Rectal smooth muscle tissue (tissue), 1 donor: Measurements from ENCODE around the gene CCDC15.
"Not testable (repeated sequence)": the region's sequence is repeated elsewhere in the genome, so short reads cannot be mapped to it uniquely, and the experiment has no call there.

ENCODE experiments used
- H3K27ac ChIP-seq: one replicate; pipeline ENCODE4 v1.7.0; 2013; ENCODE audit warnings: low read depth, low read length, inconsistent platforms
- H3K27me3 ChIP-seq: one replicate; pipeline ENCODE4 v1.7.0; 2013; ENCODE audit warnings: low read length; ENCODE audit not compliant: control insufficient read depth, insufficient read depth
- H3K36me3 ChIP-seq: one replicate; pipeline ENCODE4 v1.7.0; 2013; ENCODE audit warnings: low read length; ENCODE audit not compliant: control insufficient read depth, insufficient read depth
- H3K4me1 ChIP-seq: one replicate; pipeline ENCODE4 v1.7.0; 2013; ENCODE audit warnings: low read length; ENCODE audit not compliant: control insufficient read depth, insufficient read depth
- H3K4me3 ChIP-seq: one replicate; pipeline ENCODE4 v1.7.0; 2013; ENCODE audit warnings: low read length
- H3K9ac ChIP-seq: one replicate; pipeline ENCODE4 v1.7.0; 2013; ENCODE audit warnings: low read length

Gene CCDC15

DNA sequence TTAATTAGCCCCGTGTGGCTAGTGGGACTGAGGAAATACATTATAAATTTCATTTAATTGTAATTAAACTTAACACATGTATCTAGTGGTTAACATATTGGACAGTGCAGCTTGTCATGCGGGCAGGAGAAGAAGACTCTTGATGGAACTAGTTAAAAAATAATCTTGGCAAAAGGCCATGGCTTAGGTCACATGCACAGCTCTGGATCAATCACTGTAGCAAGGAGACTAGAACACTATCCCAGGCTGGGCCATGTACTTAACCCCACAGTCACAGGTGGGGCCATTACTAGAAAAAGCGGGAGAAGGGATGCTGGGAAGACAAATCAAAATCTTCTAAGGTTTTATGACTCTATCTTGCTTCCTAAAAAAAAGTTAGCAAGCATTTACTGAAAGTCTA is 9.4 kb upstream of the CCDC15 start:
- H3K27me3 ChIP-seq, result no peaks in the 10 kb centered on the region
- no peaks in the 10 kb centered on the region for H3K4me1 ChIP-seq
- H3K36me3 ChIP-seq, result no peaks in the 10 kb centered on the region
- no peak overlapping the region for H3K9ac ChIP-seq
- H3K27ac ChIP-seq, result no peak overlapping the region
- no peak overlapping the region for H3K4me3 ChIP-seq

DNA sequence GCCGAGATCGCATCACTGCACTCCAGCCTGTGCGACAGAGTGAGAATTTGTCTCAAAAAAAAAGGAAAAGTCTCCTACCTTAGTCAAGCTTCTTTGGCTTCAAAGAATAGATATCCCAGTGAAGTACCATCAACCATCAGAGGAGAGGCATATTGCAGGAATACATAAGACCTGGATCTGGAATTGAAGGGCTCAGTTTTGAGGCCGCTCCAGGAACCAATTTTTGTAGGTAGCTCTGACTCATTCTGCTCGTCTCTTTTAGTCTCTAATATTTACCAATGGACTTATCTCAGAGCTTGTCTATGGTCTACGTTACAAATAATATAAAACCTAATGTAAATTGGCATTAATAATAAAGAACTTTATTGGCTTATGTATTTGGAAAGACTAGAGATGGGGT is 8.2 kb upstream of the CCDC15 start:
- H3K9ac ChIP-seq, result no peak overlapping the region
- H3K27ac ChIP-seq, result no peak overlapping the region
- H3K27me3 ChIP-seq, result no peaks in the 10 kb centered on the region
- no peaks in the 10 kb centered on the region for H3K36me3 ChIP-seq
- H3K4me1 ChIP-seq, result no peaks in the 10 kb centered on the region
- H3K4me3 ChIP-seq, result no peak overlapping the region

DNA sequence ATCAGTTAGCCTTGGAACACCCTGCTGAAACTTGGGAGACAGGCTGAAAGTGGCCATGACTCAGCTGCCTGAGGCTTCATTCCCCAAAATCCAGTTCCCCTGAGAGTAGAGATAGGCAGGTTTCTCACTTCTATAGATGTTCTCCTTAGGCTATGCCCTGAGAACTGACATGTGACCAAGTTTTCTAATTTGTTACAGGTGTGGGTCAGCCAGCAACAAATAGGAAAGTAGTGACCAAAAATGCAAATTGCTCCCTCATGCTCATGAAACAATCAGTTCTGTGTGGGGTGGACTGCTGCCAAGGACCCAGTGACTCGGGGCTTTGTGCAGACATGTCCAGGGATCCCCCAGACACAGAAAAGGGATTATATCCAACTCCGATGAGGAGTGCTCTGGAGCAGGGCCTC is 7.3 kb upstream of the CCDC15 start:
- H3K9ac ChIP-seq, result no peak overlapping the region
- H3K27ac ChIP-seq, result no peak overlapping the region
- H3K27me3 ChIP-seq, result no peaks in the 10 kb centered on the region
- H3K4me1 ChIP-seq, result no peaks in the 10 kb centered on the region
- no peaks in the 10 kb centered on the region for H3K36me3 ChIP-seq
- H3K4me3 ChIP-seq, result no peak overlapping the region

DNA sequence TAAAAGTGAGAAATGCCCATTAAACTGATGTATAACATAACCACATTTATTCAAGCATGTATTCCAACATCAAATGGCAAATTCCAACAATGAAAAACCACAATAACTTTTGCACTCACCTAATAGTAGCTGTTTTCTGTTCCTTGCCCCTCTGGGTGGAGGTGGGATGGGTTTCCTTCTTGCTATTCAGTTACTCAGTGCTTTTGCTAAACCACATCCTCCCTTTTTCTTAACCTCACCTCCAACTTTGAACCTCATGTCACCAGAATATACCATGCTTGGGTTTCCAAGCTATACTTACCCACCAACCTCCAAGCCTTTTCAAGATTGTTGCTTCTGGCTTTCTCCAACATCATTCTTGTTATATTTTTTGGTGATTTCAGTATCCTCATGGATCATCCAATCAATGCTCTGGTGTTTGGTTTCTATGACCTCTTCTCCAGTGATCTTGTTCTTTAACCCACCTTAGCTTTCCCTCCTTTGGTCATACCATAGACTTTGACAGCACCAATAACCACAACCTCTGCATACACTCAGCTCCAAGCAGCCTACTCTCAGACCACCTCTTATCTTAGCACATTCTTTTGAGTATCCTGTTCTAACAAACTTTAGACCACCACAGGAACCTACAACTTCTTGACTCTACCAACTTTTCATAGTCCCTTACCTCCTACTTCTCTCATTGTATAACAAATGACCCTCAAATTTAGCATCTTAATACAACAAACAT is 3.2 kb upstream of the CCDC15 start:
- Histone ChIP-seq H3K36me3 (no peaks in the 10 kb centered on the region), H3K4me3 (no peak overlapping the region), H3K27ac (no peak overlapping the region), H3K9ac (no peak overlapping the region), H3K4me1 (peaks cover 8% of the 10 kb centered on the region), H3K27me3 (no peaks in the 10 kb centered on the region)

DNA sequence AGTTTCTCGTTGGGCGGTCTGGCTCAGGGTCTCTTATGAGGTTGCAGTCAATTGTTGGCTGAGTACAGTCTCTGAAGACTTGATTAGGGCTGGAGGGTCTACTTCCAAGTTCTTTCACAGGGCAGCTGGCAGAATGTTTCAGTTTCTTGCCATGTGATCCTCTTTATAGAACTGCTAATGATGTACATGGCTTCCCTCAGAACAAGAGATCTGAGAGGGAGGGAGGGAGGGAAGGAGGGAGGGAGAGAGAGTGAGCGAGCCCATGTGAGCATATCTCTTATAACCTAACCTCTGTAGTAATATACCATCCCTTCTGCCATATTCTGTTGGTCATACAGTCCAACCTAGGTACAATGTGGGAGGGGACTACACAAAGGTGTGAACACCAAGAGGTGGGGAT is 2.7 kb upstream of the CCDC15 start:
- Histone ChIP-seq H3K9ac (no peak overlapping the region), H3K27ac (no peak overlapping the region), H3K36me3 (no peaks in the 10 kb centered on the region), H3K4me3 (no peak overlapping the region), H3K4me1 (peaks cover 8% of the 10 kb centered on the region), H3K27me3 (no peaks in the 10 kb centered on the region)

DNA sequence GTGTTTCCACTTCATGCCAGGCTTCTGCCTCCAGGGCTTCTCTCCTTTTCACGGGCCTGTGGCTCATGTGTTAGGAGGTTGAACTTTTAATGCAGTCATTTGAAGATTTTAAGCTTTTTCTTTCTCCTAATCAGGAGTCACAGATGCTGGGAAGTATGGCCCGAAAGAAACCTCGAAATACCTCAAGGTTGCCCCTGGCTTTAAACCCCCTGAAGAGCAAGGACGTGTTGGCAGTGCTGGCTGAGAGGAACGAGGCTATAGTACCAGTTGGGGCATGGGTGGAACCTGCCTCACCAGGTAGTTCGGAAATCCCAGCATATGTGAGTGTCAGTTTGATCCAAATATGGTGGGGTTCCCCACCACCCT is 571 bp downstream of the CCDC15 start:
- Histone ChIP-seq H3K4me1 (peaks cover 8% of the 10 kb centered on the region), H3K27me3 (no peaks in the 10 kb centered on the region), H3K9ac (peak overlapping the region; percentile 90), H3K27ac (peak overlapping the region; percentile 90), H3K4me3 (peak overlapping the region; percentile 92), H3K36me3 (no peaks in the 10 kb centered on the region)

DNA sequence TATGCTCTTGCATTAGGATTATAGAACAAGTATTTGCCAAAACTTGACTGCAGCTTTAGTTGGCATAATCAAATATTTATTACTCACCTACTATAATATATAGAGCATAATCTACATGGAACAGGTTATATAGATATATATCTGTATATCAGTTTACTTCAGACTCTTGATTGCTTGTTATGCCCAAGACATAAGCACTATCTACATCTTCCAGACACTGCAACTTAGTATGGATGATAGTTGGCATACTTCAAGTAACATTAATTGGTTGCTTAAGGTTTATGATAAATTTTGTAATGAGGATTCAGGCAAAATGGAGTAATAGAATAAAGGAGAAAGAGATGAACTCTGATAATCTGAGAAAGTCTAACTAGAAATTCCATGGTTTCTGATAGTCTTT is 1.0 kb downstream of the CCDC15 start:
- Histone ChIP-seq H3K9ac (no peak overlapping the region), H3K4me1 (peaks cover 8% of the 10 kb centered on the region)

DNA sequence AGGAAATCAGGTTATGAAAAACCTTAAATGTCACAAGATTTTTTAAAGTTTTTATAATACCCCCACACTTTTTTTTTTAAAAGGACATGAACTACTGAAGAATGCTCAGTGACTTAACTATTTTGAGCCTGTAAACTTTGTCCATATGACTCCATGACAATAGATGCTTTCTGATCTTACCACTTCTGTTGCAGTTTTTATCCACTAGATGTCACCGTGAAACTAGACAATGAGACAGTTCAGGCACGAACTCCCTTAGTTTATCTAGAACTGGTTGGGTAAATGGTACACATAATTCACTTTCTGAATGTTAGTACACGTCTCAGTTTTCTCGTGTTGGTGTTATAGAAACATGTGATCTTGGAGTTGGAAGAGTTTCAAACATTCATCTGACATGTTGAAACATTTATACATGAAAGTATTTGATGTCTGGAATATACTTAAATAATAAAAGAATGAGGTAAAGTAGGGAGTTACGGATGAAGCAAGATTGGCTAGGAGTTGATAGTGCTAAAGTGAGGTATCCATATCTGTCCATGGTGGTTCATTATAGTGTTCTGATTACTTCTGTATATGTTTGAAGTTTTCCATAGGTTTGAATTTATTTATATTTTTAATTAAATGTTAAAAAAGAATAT is 8.1 kb downstream of the CCDC15 start:
- Histone ChIP-seq H3K9ac (no peak overlapping the region), H3K4me3 (no peak overlapping the region), H3K36me3 (no peaks in the 10 kb centered on the region), H3K4me1 (no peaks in the 10 kb centered on the region), H3K27me3 (no peaks in the 10 kb centered on the region), H3K27ac (no peak overlapping the region)

More for the DNA sequence above, 1.0 kb downstream of the CCDC15 start:
- Histone ChIP-seq H3K27ac (no peak overlapping the region), H3K27me3 (no peaks in the 10 kb centered on the region), H3K4me3 (no peak overlapping the region), H3K36me3 (no peaks in the 10 kb centered on the region)

DNA sequence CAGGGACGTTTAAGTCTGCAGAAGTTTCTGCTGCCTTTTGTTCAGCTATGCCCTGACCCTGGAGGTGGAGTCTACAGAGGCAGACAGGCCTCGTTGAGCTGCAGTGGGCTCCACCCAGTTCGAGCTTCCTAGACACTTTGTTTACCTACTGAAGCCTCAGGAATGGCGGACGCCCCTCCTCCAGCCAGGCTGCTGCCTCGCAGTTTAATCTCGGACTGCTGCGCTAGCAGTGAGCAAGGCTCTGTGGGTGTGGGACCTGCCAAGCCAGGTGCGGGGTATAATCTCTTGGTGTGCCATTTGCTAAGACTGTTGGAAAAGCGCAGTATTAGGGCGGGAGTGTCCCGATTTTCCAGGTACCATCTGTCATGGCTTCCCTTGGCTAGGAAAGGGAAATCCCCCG is 14.2 kb downstream of the CCDC15 start:
- H3K27ac ChIP-seq, H3K9ac ChIP-seq, H3K4me3 ChIP-seq, H3K4me1 ChIP-seq, H3K27me3 ChIP-seq, H3K36me3 ChIP-seq: not testable (repeated sequence)

DNA sequence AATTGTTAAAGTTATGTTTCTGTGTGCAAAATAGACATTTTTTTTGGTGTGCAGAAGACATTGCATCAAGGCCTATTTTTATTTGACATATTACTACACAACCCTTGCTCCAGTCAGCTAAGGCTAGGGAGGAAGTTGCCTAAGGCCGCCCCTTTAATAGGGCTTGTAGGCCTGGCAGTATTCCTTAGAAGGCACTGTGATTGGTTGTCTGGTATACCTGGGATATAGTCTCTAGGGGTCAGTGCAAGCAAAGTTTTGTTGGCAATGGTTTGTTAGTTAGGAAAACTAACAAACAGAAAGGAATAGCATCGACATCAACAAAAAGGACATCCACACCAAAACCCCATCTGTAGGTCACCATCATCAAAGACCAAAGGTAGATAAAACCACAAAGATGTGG is 16.9 kb downstream of the CCDC15 start:
- Histone ChIP-seq H3K36me3 (no peaks in the 10 kb centered on the region), H3K4me3 (no peak overlapping the region), H3K27me3 (no peaks in the 10 kb centered on the region), H3K27ac (no peak overlapping the region), H3K4me1 (no peaks in the 10 kb centered on the region), H3K9ac (no peak overlapping the region)

DNA sequence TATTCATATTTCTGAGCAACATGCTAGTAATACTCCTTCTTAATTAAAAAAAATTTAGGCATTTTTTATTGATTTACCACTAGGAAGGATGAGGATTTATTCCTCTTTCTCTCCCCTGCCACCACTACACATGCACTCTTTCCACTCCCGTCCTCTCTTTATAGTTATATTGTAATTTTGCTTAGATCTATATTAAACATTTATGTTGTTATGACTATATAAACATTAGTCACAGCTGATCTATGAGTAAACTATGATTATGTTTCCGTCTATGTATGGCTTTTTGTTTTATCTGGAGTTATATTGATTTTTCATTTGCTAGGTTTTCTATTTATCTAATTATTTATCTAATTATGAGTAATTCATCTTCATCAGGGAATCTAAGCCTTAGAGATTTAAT is 17.8 kb downstream of the CCDC15 start:
- Histone ChIP-seq H3K36me3 (no peaks in the 10 kb centered on the region), H3K4me1 (no peaks in the 10 kb centered on the region), H3K27ac (no peak overlapping the region), H3K27me3 (no peaks in the 10 kb centered on the region), H3K4me3 (no peak overlapping the region), H3K9ac (no peak overlapping the region)

DNA sequence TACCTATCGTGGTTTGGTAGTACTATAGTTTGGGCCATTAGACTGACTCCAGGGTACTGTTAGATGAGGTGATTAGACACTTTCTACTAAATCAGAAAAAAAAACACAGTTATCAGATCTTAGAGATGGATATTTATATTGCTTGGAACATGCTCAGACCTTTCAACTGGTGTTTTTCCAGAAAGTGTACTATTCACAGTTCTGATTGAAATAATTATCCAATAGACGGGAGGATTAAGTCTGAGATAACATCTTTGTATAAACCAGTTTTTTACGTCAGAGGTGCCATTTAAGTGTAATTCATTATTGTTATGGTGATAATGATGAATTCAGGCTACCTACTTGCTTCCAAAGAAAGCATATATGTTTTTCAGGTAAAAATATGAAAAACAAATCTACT is 22.5 kb downstream of the CCDC15 start:
- Histone ChIP-seq H3K4me3 (no peak overlapping the region), H3K4me1 (no peaks in the 10 kb centered on the region), H3K27me3 (no peaks in the 10 kb centered on the region), H3K36me3 (no peaks in the 10 kb centered on the region), H3K27ac (no peak overlapping the region), H3K9ac (no peak overlapping the region)

DNA sequence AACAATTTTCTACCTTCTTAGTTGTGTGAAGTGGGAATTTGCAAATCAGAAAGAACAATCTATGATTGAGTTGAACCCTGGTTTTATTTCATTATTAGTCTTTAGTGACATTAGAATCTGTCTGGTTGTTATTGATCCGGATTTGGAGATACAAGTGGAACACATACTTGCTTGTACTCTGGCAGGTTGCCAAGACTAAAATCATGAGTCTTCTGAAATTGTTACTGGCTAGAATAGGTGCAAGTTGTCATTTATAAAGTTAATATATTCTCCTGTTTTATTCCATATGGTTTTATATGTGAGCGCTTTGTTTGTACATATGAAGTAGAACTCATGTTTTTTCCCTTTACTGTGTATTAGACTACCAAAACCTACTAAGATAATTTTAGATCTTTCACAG is 23.0 kb downstream of the CCDC15 start:
- Histone ChIP-seq H3K4me3 (no peak overlapping the region), H3K36me3 (no peaks in the 10 kb centered on the region), H3K9ac (no peak overlapping the region), H3K4me1 (no peaks in the 10 kb centered on the region), H3K27ac (no peak overlapping the region), H3K27me3 (no peaks in the 10 kb centered on the region)
